C1 segment of cervical spinal cord (tissue), 14 donors: ENCODE measurements around the gene DDX4.

Experiments used
- DNase-seq, 14 donors: peaks; one replicate each; lab custom pipeline; 2025; lab: John Stamatoyannopoulos, UW

The DDX4 gene

DNA sequence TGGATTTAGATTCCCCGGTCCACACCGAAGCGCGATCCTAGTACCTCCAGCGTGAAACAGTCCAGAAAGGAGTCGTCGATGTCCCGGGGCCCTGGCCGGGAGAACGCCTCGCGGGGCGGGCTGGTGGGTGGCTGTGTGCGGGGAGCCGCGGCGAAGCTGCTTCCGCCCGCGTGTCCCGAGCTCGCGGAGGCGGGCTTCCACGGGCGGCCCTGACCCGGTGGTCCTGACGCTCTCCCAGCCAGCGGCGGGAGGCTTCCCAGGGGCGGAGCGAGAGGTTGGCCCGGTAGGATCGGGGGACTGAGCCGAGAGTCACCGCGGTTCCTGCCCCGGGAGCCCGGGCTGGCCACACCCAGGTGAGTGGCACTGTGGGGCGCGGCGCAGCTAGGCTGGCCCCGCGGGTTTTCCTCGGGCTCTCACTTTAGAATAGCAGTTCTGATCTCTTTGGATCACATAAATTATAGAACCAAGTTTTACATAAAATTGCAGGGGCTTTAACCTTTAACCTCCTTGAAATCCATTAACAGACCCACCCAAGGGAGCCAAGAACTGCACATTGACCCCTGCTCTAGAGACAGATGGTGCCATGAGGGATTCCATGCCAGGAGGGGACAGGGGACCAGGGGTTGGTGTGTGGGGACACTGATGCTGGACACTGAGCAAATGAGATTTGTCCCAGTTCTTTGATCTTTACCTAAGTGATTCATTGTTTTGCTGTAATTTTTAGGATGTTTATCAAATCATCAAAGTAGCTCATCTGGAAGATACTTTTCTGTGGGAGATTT lies 84.1 kb downstream of the DDX4 start:
- DNase-seq = no peak

DNA sequence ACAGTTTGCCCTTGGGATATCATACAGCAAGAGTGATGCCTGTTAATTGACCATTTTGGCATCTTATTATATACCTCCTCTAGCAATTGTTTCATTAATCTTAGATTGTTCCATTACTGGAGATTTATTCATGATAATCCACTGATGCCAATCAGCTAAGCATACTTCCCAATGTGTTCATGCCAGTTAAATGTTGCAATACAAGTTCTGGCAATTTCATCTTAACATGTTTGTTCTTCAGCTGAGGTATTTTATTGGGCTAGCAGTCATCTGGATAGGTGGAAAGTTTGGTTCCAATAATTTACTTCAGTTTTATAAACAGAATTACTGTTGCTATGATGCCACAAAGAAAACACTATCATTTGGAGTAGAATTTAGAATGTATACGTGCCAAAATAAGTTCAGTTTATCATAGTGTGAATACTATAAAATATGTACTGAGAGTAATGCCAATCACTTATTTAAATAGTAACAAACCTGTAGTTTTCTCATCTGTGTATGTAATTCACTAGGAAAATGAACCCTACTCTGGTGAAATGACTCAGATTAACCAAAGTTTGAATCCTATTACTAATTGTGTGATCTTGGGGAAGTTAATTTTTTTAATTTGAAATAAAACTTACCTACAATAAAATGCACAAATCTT lies 85.4 kb downstream of the DDX4 start:
- DNase-seq = no peak

- DNase-seq = no peak
These were observed 92.1 kb downstream of the DDX4 start for GRCh38 chr5:55829956-55830355.

- no peak for DNase-seq
These were observed 94.6 kb downstream of the DDX4 start for GRCh38 chr5:55832446-55832845.

DNA sequence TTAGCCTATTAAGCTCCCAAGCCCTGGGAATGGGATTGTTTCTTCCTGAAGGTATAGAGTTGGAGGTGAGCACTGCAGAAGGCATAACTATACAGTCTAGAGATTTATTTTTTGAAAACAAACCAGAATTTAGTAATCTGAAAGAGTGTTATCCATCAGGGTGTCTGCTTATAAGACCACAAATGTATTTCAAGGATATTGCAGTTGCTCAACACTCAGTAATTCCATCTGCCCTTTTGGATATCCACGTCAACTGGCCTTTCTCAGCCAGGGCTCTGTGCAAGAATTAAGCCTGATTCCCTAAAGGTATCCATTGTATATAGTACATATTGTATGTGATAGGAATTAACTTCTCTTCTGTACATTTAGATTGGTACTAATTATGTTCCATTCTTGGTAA lies 98.3 kb downstream of the DDX4 start:
- no peak for DNase-seq

DNA sequence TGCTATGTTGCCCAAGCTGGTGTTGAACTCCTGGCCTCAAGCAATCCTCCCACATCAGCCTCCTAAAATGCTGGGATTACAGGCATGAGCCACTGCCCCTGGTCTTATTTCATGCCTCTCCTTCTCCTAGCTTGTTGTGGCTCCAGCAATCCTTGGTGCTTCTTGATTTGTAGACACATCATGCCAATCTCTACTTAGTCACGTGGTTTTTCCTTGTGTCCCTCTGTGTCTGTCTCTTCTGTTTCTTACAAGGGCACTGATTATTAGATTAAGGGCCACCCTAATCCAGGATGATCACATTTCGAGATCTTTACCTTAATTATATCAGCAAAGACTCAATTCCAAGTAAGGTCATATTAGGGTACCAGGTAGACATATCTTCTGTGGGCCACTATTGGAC lies 104.1 kb downstream of the DDX4 start:
- DNase-seq = no peak

- DNase-seq = no peak
These were observed 110.0 kb downstream of the DDX4 start for GRCh38 chr5:55847837-55848236.

GRCh38 chr5:55848783-55849182 lies 110.9 kb downstream of the DDX4 start:
- no peak for DNase-seq

GRCh38 chr5:55850839-55851674 lies 113.2 kb downstream of the DDX4 start, which contains the start of gene IL31RA:
Gene IL31RA (plus strand): TSS chr5:55851357. CDS start chr5:55851571, 214 bp downstream.
- no peak for DNase-seq

DNA sequence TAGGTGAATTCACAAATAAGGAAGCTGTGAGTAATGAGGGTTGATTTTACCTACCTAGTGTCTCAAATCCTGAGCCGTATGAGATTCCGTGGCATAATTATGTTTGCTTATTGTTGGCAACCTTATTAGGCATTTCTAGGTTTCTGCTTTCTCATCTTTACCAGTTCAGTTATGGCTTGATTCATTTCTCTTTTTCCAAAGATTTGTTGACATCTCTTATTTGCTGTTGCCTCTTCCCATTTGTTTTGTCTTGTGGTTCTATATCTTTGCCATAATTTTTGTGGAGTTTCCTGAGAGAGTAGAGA lies 113.8 kb downstream of the DDX4 start:
- no peak for DNase-seq

DNA sequence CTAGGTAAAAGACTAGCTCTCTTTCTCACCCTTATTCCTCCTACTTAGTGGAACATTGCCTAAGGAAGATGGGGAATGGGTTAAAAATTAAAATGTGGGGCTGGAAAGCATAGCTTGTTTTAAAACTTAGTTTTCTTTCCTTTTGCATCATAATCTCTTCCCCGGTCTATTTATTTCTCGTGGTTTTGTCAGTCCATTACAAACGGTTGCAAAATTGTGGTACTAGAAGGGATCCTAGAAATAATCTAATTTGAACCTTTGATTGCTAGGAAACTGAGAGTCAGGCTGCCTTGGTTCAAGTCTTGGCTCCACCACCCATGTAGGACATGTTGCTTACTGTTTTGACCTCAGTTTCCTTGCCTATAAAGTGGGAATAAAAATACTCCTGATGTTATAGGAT lies 114.6 kb downstream of the DDX4 start:
- DNase-seq = no peak

DNA sequence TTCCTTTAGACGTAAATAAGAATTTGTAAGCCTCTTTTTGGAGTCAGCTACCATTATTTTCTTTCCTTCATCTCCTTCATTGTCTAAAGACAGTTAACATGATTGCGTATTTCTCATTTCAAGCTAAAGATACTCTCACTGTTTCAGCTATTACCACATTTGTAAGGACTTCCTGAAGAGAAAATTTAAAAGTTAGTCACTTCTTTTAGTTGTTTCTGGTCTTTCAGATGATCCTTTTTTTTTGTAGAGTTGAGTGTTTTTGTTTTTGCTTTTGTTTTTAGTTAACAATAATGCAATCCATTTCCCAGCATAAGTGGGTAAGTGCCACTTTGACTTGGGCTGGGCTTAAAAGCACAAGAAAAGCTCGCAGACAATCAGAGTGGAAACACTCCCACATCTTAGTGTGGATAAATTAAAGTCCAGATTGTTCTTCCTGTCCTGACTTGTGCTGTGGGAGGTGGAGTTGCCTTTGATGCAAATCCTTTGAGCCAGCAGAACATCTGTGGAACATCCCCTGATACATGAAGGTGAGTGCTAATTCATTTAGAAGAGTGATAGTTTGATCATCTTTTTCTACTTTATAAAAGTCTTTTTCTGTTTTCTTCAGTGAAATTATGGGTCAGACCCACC lies 115.3 kb downstream of the DDX4 start:
- DNase-seq = no peak

GRCh38 chr5:55853818-55854217 lies 116.0 kb downstream of the DDX4 start:
- DNase-seq = no peak

DNA sequence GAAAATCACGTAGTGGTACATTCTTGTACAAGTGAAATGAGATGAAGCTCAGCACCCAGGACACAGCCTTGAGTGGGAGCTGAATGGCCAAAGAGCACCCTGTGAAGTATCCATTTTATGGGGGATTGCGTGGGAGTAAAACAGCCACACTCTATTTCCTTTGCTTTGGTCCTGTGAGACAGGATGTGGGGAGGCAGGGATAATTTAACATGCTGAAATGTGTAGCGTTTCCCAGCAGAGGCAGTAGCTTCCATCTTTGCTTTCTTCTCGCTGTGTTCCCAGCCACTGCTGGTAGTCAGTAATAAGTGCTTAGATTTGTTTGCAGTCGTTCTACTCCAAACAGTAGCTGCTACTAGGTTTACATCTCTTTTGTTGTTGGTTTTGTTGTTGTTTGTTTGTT lies 117.6 kb downstream of the DDX4 start:
- no peak for DNase-seq

- DNase-seq = no peak
These were observed 118.8 kb downstream of the DDX4 start for GRCh38 chr5:55856516-55857246.

GRCh38 chr5:55857247-55857640 lies 119.4 kb downstream of the DDX4 start:
- DNase-seq = no peak

DNA sequence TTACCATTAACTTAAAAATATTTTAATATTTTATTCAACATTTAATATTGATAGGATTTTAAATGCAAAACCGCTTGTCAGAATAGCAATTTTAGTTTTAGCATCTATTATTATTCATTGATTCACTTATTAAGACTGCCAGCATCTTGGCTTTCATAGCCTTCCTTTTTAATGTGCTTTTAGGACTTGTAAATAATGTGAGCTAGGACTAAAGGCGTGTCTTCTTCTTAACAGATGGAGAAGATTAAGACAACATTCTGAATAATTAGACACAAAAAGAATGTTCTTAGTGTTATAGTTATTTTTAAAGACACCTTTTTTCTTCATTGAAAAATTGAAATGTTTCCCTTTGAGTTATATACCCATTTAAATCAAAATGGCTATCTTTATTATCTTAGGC lies 120.2 kb downstream of the DDX4 start:
- DNase-seq = no peak

DNA sequence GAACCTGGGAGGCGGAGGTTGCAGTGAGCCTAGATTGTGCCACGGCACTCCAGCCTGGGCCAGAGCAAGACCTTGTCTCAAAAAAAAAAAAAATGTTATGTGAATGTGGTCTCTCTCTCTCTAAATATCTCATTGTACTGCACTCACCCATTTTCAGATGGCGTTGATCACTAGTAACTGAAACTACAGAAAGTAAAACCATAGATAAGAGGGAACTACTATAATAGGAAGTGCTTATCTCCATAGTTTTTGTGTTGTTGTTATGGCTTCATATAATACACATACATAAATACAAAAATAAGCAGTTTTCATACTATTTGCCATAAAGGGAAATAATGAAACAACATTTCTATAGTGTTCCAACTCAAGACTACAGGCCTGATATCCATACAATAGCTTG lies 122.4 kb downstream of the DDX4 start:
- no peak for DNase-seq

GRCh38 chr5:55860709-55861108 lies 122.8 kb downstream of the DDX4 start:
- DNase-seq = no peak

- DNase-seq = no peak
These were observed 127.0 kb downstream of the DDX4 start for GRCh38 chr5:55864606-55865541.
